Lower leg skin (tissue), 4 donors: Measurements from ENCODE around the gene KRT16. TPM values are rescaled to one million over a fixed set of nuclear protein-coding genes. Genes with fewer than 3 reads are reported as not detected.
"Not testable (repeated sequence)": the region's sequence is repeated elsewhere in the genome, so short reads cannot be mapped to it uniquely, and the experiment has no call there.

Experiments used
- DNase-seq, 2 donors: peaks; one replicate each; pipeline ENCODE4 v3.0.0-alpha.2; 2019; ENCODE audit warnings: low spot score in 2 of 2
- H3K4me3 ChIP-seq: fragments of 200-600 bp; sonication (generic); 2 replicates; pipeline ENCODE4 v1.5.1; 2017; ENCODE audit warnings: mild to moderate bottlenecking, low read depth; ENCODE audit not compliant: poor library complexity, severe bottlenecking
- CTCF ChIP-seq, 3 donors: fragments of 450-650 bp; IDR thresholded peaks; one replicate each; pipeline ENCODE4 v1.5.1; 2016; ENCODE audit warnings: antibody characterized with exemption in 3 of 3, mild to moderate bottlenecking in 3 of 3, moderate library complexity in 2 of 3
- POLR2A ChIP-seq, 2 donors: fragments of 450-650 bp; IDR thresholded peaks; one replicate each; pipeline ENCODE4 v1.6.1; 2016 to 2017; ENCODE audit warnings: antibody characterized with exemption in 2 of 2, mild to moderate bottlenecking in 1 of 2, moderate library complexity in 1 of 2
- WGBS, 2 donors: methylation state at CpG; one replicate each; pipeline ENCODE4 v1.1.5; 2018; 5-methylcytosine and 5-hydroxymethylcytosine counted together
- intact Hi-C: fragments of 100-400 bp; cut with DNase I; formaldehyde crosslinking; loops from one replicate; pipeline ENCODE4 v1.15.0; 2023; ENCODE audit warnings: low total_unique reads
- total RNA-seq, 4 donors: library from RNA; depleted of rRNA; stranded (reverse); fragments of >200 nt; gene quantifications; one replicate each; pipeline ENCODE4 v1.1.0, GENCODE V29; 2016

The KRT16 gene
- 100 to 1,000 TPM in 1 of 4 donors, 10 to 100 TPM in 3; 79.2 to 447 (median 81.8) TPM for total RNA-seq

GRCh38 chr17:41612376-41613160 is at the start of gene KRT16:
Gene KRT16 (minus strand): TSS chr17:41612767. CDS start chr17:41612688, 79 bp downstream.
- intact Hi-C loops, H3K4me3 ChIP-seq, DNase-seq: not testable (repeated sequence)
- 56 to 59% methylated on average over 27 to 28 of the region's 31 CpGs for WGBS, 2 donors

GRCh38 chr17:41660221-41660711 is 47.7 kb upstream of the KRT16 start:
- TF ChIP-seq POLR2A (IDR thresholded peaks at IDR 0.05) (no peak), CTCF (IDR thresholded peaks at IDR 0.05) (no peak)
- DNase-seq: peak in 1 of 2 donors; percentile 82
- 46 to 55% methylated on average over 8 of the region's 8 CpGs for WGBS, 2 donors
- intact Hi-C loops: loop anchor here (5.0 kb wide), 1 partner anchor 803 kb away; no protein-coding TSS in a partner anchor
- H3K4me3 ChIP-seq: no peak overlapping the region

GRCh38 chr17:41659427-41660212 is 47.1 kb upstream of the KRT16 start:
- TF ChIP-seq POLR2A (IDR thresholded peaks at IDR 0.05) (no peak), CTCF (IDR thresholded peaks at IDR 0.05) (no peak)
- intact Hi-C loops: loop anchor here (5.0 kb wide), 1 partner anchor 802 kb away; no protein-coding TSS in a partner anchor

GRCh38 chr17:41658846-41659245 is 46.3 kb upstream of the KRT16 start:
- WGBS, 2 donors: 45 to 65% methylated on average over 3 to 5 of the region's 5 CpGs
- intact Hi-C loops: no loop called here
- no peak for TF ChIP-seq CTCF (IDR thresholded peaks at IDR 0.05)
- TF ChIP-seq POLR2A (IDR thresholded peaks at IDR 0.05): no peak
- H3K4me3 ChIP-seq: no peak overlapping the region
- DNase-seq: peak in 1 of 2 donors; percentile 81

More at GRCh38 chr17:41659427-41660212, 47.1 kb upstream of the KRT16 start:
- no peak overlapping the region for H3K4me3 ChIP-seq
- WGBS, 2 donors: 66 to 67% methylated on average over 11 of the region's 11 CpGs
- peak in 1 of 2 donors; percentile 84 for DNase-seq

- H3K4me3 ChIP-seq: no peak overlapping the region
- TF ChIP-seq POLR2A (IDR thresholded peaks at IDR 0.05) (no peak), CTCF (IDR thresholded peaks at IDR 0.05) (no peak)
- intact Hi-C loops: no loop called here
- no peak for DNase-seq
- 50 to 58% methylated on average over 11 to 12 of the region's 12 CpGs for WGBS, 2 donors
Observed at GRCh38 chr17:41657936-41658335, 45.4 kb upstream of the KRT16 start.
